IMR-90 (cell line): ENCODE measurements around the gene GGT5.

Experiments used
- BHLHE40 ChIP-seq: fragments of 150-350 bp; IDR thresholded peaks from 2 replicates; pipeline ENCODE4 v1.6.1; 2016; ENCODE audit warnings: mild to moderate bottlenecking, low read depth, low read length
- CTCF ChIP-seq: conservative IDR thresholded peaks from 2 replicates; pipeline ENCODE4 v1.5.1; 2012; ENCODE audit warnings: mild to moderate bottlenecking, low read depth, low read length, improper control_type of control experiment
- MXI1 ChIP-seq: IDR thresholded peaks from 2 replicates; pipeline ENCODE4 v1.6.1; 2012; ENCODE audit warnings: low read depth, mild to moderate bottlenecking, low read length, moderate library complexity, borderline replicate concordance
- POLR2A ChIP-seq: IDR thresholded peaks from 2 replicates; pipeline ENCODE4 v1.6.1; 2012; ENCODE audit warnings: mild to moderate bottlenecking, low read depth, low read length
- RAD21 ChIP-seq: IDR thresholded peaks from 2 replicates; pipeline ENCODE4 v1.6.1; 2012; ENCODE audit warnings: low read length, improper control_type of control experiment
- RFX5 ChIP-seq: IDR thresholded peaks from 2 replicates; pipeline ENCODE4 v1.8.0; 2012; ENCODE audit warnings: low read depth, mild to moderate bottlenecking, low read length, moderate library complexity

- TF ChIP-seq MXI1 (no peak), CTCF (no peak), POLR2A (no peak), RFX5 (no peak), RAD21 (no peak), BHLHE40 (no peak)
Measured at GRCh38 chr22:24208012-24208749, 36.7 kb downstream of the GGT5 start.
